GM23338 (cell line): ENCODE data around the gene MRLN.
"Not testable (repeated sequence)": the region's sequence is repeated elsewhere in the genome, so short reads cannot be mapped to it uniquely, and the experiment has no call there.

Experiments used
- CREB1 ChIP-seq: fragments of 250-450 bp; sonication (Bioruptor Pico); IDR thresholded peaks from 2 replicates; pipeline ENCODE4 v1.5.0; 2020; ENCODE audit warnings: low read depth, mild to moderate bottlenecking, moderate library complexity
- CTCF ChIP-seq, 2 experiments: fragments of 200-600 bp in 1 of 2; sonication (generic) in 1 of 2; conservative IDR thresholded peaks; 2 replicates each; pipeline versions ENCODE4 v1.5.1 to v1.6.1; 2016 to 2017; ENCODE audit warnings: antibody characterized with exemption in 2 of 2, low read depth in 2 of 2, mild to moderate bottlenecking in 2 of 2, moderate library complexity in 1 of 2
- EZH2 ChIP-seq: fragments of 200-600 bp; sonication (generic); IDR thresholded peaks from one replicate; pipeline ENCODE4 v1.8.0; 2017; ENCODE audit warnings: antibody characterized with exemption, mild to moderate bottlenecking, low read depth; ENCODE audit not compliant: unreplicated experiment
- EZH2phosphoT487 ChIP-seq: fragments of 200-600 bp; sonication (generic); IDR thresholded peaks from one replicate; pipeline ENCODE4 v1.8.1; 2018; ENCODE audit warnings: antibody characterized with exemption; ENCODE audit not compliant: unreplicated experiment
- JUNB ChIP-seq: IDR thresholded peaks from one replicate; pipeline ENCODE4 v1.6.1; 2016; ENCODE audit warnings: antibody characterized with exemption; ENCODE audit not compliant: unreplicated experiment
- NANOG ChIP-seq: IDR thresholded peaks from 2 replicates; pipeline ENCODE4 v1.6.1; 2016; ENCODE audit warnings: antibody characterized with exemption, borderline replicate concordance
- POLR2AphosphoS5 ChIP-seq: IDR thresholded peaks from 2 replicates; pipeline ENCODE4 v1.6.1; 2016; ENCODE audit warnings: antibody characterized with exemption, low read depth
- REST ChIP-seq: IDR thresholded peaks from one replicate; pipeline ENCODE4 v1.6.1; 2018; ENCODE audit warnings: antibody characterized with exemption; ENCODE audit not compliant: unreplicated experiment
- STAT1 ChIP-seq: IDR thresholded peaks from one replicate; pipeline ENCODE4 v1.6.1; 2016; ENCODE audit warnings: antibody characterized with exemption; ENCODE audit not compliant: unreplicated experiment
- ZNF114 ChIP-seq: fragments of 250-450 bp; sonication (Bioruptor Pico); IDR thresholded peaks from 2 replicates; pipeline ENCODE4 v1.5.0; 2020; ENCODE audit warnings: mild to moderate bottlenecking, moderate library complexity
- ZNF331 ChIP-seq: fragments of 250-450 bp; sonication (Bioruptor Pico); IDR thresholded peaks from 2 replicates; pipeline ENCODE4 v1.5.0; 2020; ENCODE audit warnings: low read depth, mild to moderate bottlenecking, moderate library complexity

GRCh38 chr10:59785476-59785875 lies 32.2 kb upstream of the MRLN start:
- not testable (repeated sequence) for TF ChIP-seq EZH2; POLR2AphosphoS5; CTCF (conservative IDR thresholded peaks at IDR 0.05; ENCODE audit: low read depth in 2 of 2); STAT1; EZH2phosphoT487; JUNB; REST; NANOG; CREB1 (CRISPR knock-in tag); ZNF331 (CRISPR knock-in tag); ZNF114 (CRISPR knock-in tag)
